BJ (cell line): Measurements from ENCODE around the gene MPZ. TPM values are rescaled to one million over a fixed set of nuclear protein-coding genes. Genes with fewer than 3 reads are reported as not detected.
"Not testable (repeated sequence)": the region's sequence is repeated elsewhere in the genome, so short reads cannot be mapped to it uniquely, and the experiment has no call there.

Source experiments
- CTCF ChIA-PET: fragments of 350-600 bp; formaldehyde crosslinking; extraction: SDS; loops from one replicate; lab custom pipeline; 2021; ENCODE audit warnings: antibody characterized with exemption, inconsistent platforms; lab: Yijun Ruan, JAX
- POLR2A ChIA-PET: fragments of 300-600 bp; sonication (Branson Sonifier 250); formaldehyde crosslinking; extraction: SDS; loops from one replicate; lab custom pipeline; 2021; ENCODE audit warnings: antibody characterized with exemption; lab: Charles Lee
- DNase-seq: peaks from one replicate; pipeline ENCODE4 v3.0.0-alpha.2; 2011; ENCODE audit warnings: low read depth
- H3K27me3 ChIP-seq: 2 replicates; pipeline ENCODE4 v1.6.0; 2011; ENCODE audit warnings: low read length; ENCODE audit not compliant: control insufficient read depth, insufficient read depth
- H3K36me3 ChIP-seq: 2 replicates; pipeline ENCODE4 v1.5.1; 2011; ENCODE audit warnings: low read length; ENCODE audit not compliant: control insufficient read depth, insufficient read depth
- H3K4me3 ChIP-seq: 2 replicates; pipeline ENCODE4 v1.5.1; 2011; ENCODE audit warnings: low read depth, mild to moderate bottlenecking, control low read depth, low read length
- CTCF ChIP-seq: IDR thresholded peaks from 2 replicates; pipeline ENCODE4 v1.5.1; 2011; ENCODE audit warnings: low read depth, mild to moderate bottlenecking, control low read depth, inconsistent platforms, low read length, moderate library complexity; ENCODE audit not compliant: insufficient read depth
- polyA plus RNA-seq: library from polyadenylated mRNA; depleted of rRNA; stranded (reverse); fragments of >200 nt; gene quantifications from 2 replicates; pipeline ENCODE4 v1.2.3, GENCODE V29; 2011

Gene MPZ
- polyA plus RNA-seq, 1 experiment = 0.69 TPM

DNA sequence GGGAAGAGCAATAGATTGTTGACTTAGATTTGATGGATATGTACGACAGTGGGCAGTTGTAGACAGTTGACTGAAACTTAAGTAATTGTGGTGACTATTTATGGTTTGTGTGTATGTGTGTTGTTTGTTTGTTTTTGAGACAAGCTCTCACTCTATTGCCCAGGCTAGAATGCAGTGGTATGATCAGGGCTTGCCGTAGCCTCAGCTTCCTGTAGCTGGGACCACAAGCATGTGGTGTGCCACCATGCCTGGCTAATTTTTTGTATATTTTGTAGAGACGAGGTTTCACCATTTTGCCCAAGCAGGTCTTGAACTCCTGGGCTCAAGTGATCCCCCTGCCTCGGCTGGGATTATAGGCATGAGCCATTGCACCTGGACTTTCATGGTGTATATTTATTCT lies 14.3 kb upstream of the MPZ start:
- CTCF ChIA-PET = no interaction called here
- H3K4me3 ChIP-seq = no peak overlapping the region
- POLR2A ChIA-PET = no interaction called here
- DNase-seq = no peak
- TF ChIP-seq CTCF = no peak
- H3K36me3 ChIP-seq = peaks cover 8% of the 10 kb centered on the region
- no peaks in the 10 kb centered on the region for H3K27me3 ChIP-seq

DNA sequence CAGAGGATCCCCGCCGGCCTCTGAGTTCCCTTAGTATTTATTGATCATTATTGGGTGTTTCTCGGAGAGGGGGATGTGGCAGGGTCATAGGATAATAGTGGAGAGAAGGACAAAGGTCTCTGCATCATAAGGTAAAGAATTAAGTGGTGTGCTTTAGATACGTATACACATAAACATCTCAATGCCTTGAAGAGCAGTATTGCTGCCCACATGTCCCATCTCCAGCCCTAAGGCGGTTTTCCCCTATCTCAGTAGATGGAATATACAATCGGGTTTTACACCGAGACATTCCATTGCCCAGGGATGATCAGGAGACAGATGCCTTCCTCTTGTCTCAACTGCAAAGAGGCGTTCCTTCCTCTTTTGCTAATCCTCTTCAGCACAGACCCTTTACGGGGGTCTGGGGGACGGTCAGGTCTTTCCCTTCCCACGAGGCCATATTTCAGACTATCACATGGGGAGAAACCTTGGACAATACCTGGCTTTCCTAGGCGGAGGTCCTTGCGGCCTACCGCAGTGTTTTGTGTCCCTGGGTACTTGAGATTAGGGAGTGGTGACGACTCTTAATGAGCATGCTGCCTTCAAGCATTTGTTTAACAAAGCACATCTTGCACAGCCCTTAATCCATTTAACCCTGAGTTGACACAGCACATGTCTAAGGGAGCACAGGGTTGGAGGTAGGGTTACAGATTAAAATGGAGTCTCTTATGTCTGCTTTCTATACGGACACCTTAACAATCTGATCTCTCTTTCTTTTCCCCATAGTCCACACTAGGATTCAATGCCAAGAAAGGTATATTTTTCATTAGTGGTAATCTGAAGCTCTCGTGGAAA lies 6.3 kb upstream of the MPZ start:
- H3K36me3 ChIP-seq, H3K27me3 ChIP-seq, POLR2A ChIA-PET, H3K4me3 ChIP-seq, DNase-seq: not testable (repeated sequence)
- CTCF ChIA-PET = interaction anchor here (0.6 kb wide), 1 partner anchor 36 kb away, joined by 3 read pairs; no protein-coding TSS in a partner anchor

GRCh38 chr1:161314201-161314981 lies 4.6 kb upstream of the MPZ start, which contains the start of gene SDHC:
Gene SDHC, plus strand, starts transcription at chr1:161314381. Its CDS starts 25 bp downstream, at chr1:161314406.
- CTCF ChIA-PET = interaction anchor here (0.5 to 2.8 kb wide), 6 partner anchors 11 to 104 kb away, joined by 3 to 14 read pairs (median 7); partner anchors contain the start of gene TOMM40L
- POLR2A ChIA-PET = no interaction called here

GRCh38 chr1:161313554-161314200 lies 3.9 kb upstream of the MPZ start:
- Histone ChIP-seq H3K27me3 (0 out of 2 replicates have a peak, but pooled peaks cover 1% of the 10 kb centered on the region), H3K36me3 (no peaks in the 10 kb centered on the region), H3K4me3 (peak overlapping the region; percentile 88)
- ChIA-PET CTCF (interaction anchor here (1.2 to 2.8 kb wide), 5 partner anchors 10 to 104 kb away, joined by 3 to 14 read pairs (median 7); partner anchors contain the start of gene TOMM40L), POLR2A (no interaction called here)
- DNase-seq = no peak
- no peak for TF ChIP-seq CTCF

More at GRCh38 chr1:161314201-161314981, 4.6 kb upstream of the MPZ start, which contains the start of gene SDHC:
- Histone ChIP-seq H3K4me3 (peak within 1 kb of the TSS; percentile 88), H3K27me3 (0 out of 2 replicates have a peak, but pooled peaks cover 1% of the 10 kb centered on the region), H3K36me3 (no peaks in the 10 kb centered on the region)
- peak; percentile 49 for DNase-seq
- TF ChIP-seq CTCF = peak; percentile 61

- CTCF ChIA-PET = no interaction called here
- no peak for DNase-seq
- no peaks in the 10 kb centered on the region for H3K36me3 ChIP-seq
- no peak for TF ChIP-seq CTCF
- no peak overlapping the region for H3K4me3 ChIP-seq
- POLR2A ChIA-PET = no interaction called here
- H3K27me3 ChIP-seq = 0 out of 2 replicates have a peak, but pooled peaks cover 1% of the 10 kb centered on the region
Measured at GRCh38 chr1:161311595-161312181, 1.9 kb upstream of the MPZ start.
